ENCODE results near the gene ARHGAP9.

ARHGAP9 gene

GRCh38 chr12:57464569-57464968 is 15.1 kb downstream of the ARHGAP9 start:
- TF ChIP-seq CTCF (IDR thresholded peaks at IDR 0.05; ENCODE audit: control insufficient read depth, extremely low read depth, insufficient read depth): no peak
- DNase-seq (ENCODE audit: low read depth): no peak
- H3K4me3 ChIP-seq (ENCODE audit: low read depth, low read length): no peak overlapping the region

- DNase-seq (ENCODE audit: low read depth): no peak
- TF ChIP-seq CTCF (IDR thresholded peaks at IDR 0.05; ENCODE audit: control insufficient read depth, extremely low read depth, insufficient read depth): no peak
- H3K4me3 ChIP-seq (ENCODE audit: low read depth, low read length): no peak overlapping the region
These were observed 16.8 kb downstream of the ARHGAP9 start for GRCh38 chr12:57462912-57463253.

GRCh38 chr12:57462251-57462911 is 17.3 kb downstream of the ARHGAP9 start:
- peak overlapping the region; percentile 57 for H3K4me3 ChIP-seq (ENCODE audit: low read depth, low read length)
- peak; percentile 67 for DNase-seq (ENCODE audit: low read depth)
- TF ChIP-seq CTCF (IDR thresholded peaks at IDR 0.05; ENCODE audit: control insufficient read depth, extremely low read depth, insufficient read depth): peak; percentile 98

- TF ChIP-seq CTCF (IDR thresholded peaks at IDR 0.05; ENCODE audit: control insufficient read depth, extremely low read depth, insufficient read depth): no peak
- H3K4me3 ChIP-seq (ENCODE audit: low read depth, low read length): peak overlapping the region; percentile 57
- DNase-seq (ENCODE audit: low read depth): no peak
These were observed 17.8 kb downstream of the ARHGAP9 start for GRCh38 chr12:57461917-57462250.

GRCh38 chr12:57461276-57461916 is 18.3 kb downstream of the ARHGAP9 start:
- H3K4me3 ChIP-seq (ENCODE audit: low read depth, low read length): peak overlapping the region; percentile 57
- DNase-seq (ENCODE audit: low read depth): no peak
- TF ChIP-seq CTCF (IDR thresholded peaks at IDR 0.05; ENCODE audit: control insufficient read depth, extremely low read depth, insufficient read depth): no peak

GRCh38 chr12:57460841-57461275 is 18.8 kb downstream of the ARHGAP9 start:
- no peak overlapping the region for H3K4me3 ChIP-seq (ENCODE audit: low read depth, low read length)
- DNase-seq (ENCODE audit: low read depth): no peak
- no peak for TF ChIP-seq CTCF (IDR thresholded peaks at IDR 0.05; ENCODE audit: control insufficient read depth, extremely low read depth, insufficient read depth)

- no peak overlapping the region; the same call in 1 of the 2 replicates for H3K4me3 ChIP-seq (ENCODE audit: low read depth, low read length)
- no peak for TF ChIP-seq CTCF (IDR thresholded peaks at IDR 0.05; ENCODE audit: control insufficient read depth, extremely low read depth, insufficient read depth)
- DNase-seq (ENCODE audit: low read depth): no peak
These were observed 19.2 kb downstream of the ARHGAP9 start for GRCh38 chr12:57460468-57460784.
